ENCODE measurements around the gene PRKG1. TPM values are rescaled to one million over a fixed set of nuclear protein-coding genes. Genes with fewer than 3 reads are reported as not detected.
A peak's percentile ranks its signal among the peaks of the same experiment; 100 is the strongest.
"Not testable (repeated sequence)": the region's sequence is repeated elsewhere in the genome, so short reads cannot be mapped to it uniquely, and the experiment has no call there.

The PRKG1 gene
- total RNA-seq, 4 donors from 2014 or later: 26.5 to 72.3 (median 58.1) TPM

DNA sequence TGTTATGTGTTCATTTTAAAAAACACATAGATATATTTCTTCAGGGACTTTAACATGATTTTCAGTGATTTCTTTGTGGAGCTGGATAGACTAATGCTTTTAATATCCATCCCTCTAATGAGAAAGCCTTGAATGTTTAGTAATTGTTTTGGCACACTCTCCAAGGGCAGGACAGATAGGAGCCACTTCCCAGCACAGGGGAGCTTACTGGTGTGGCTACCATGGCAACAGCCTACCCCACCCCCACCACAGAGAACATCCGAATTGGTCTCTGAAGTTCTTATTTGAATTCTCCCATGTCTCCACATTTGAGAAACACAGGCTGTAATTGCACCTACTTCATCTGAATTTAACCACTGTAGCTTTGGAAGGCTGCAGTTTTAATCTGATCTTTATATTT, 87.7 kb downstream of the PRKG1 start:
- 50 to 57% methylated on average over 1 of the region's 1 CpG for WGBS, 2 donors

GRCh38 chr10:51163380-51164049, 89.2 kb downstream of the PRKG1 start:
- 96% methylated on average over 30 of the region's 30 CpGs for WGBS, 2 donors
- H3K9me3 ChIP-seq; H3K27me3 ChIP-seq; H3K36me3 ChIP-seq; DNase-seq; H3K4me3 ChIP-seq (replicated peaks in 1 of 3); H3K27ac ChIP-seq; intact Hi-C loops (cut with DNase I); H3K4me1 ChIP-seq: not testable (repeated sequence)

More for the DNA sequence above, 87.7 kb downstream of the PRKG1 start:
- TF ChIP-seq CTCF (IDR thresholded peaks at IDR 0.05) (no peak), POLR2A (IDR thresholded peaks at IDR 0.05) (no peak)
- Histone ChIP-seq H3K36me3 (no peaks in the 10 kb centered on the region), H3K9me3 (no peaks in the 10 kb centered on the region), H3K4me3 (replicated peaks in 1 of 3) (no peak overlapping the region), H3K27me3 (no peaks in the 10 kb centered on the region), H3K4me1 (no peaks in the 10 kb centered on the region), H3K27ac (no peak overlapping the region)
- DNase-seq: peak in 1 of 2 donors; percentile 7
- intact Hi-C loops (cut with DNase I): no loop called here

GRCh38 chr10:51168086-51168815, 94.0 kb downstream of the PRKG1 start:
- no peak for DNase-seq
- Histone ChIP-seq H3K4me3 (replicated peaks in 1 of 3) (no peak overlapping the region), H3K9me3 (no peaks in the 10 kb centered on the region), H3K36me3 (no peaks in the 10 kb centered on the region), H3K4me1 (no peaks in the 10 kb centered on the region), H3K27ac (no peak overlapping the region), H3K27me3 (no peaks in the 10 kb centered on the region)
- WGBS, 2 donors: 89 to 90% methylated on average over 2 of the region's 2 CpGs
- intact Hi-C loops (cut with DNase I): no loop called here
- TF ChIP-seq POLR2A (IDR thresholded peaks at IDR 0.05) (no peak), CTCF (IDR thresholded peaks at IDR 0.05) (no peak)

- Histone ChIP-seq H3K4me3 (replicated peaks in 1 of 3) (no peak overlapping the region), H3K4me1 (no peaks in the 10 kb centered on the region), H3K27ac (no peak overlapping the region), H3K27me3 (no peaks in the 10 kb centered on the region), H3K36me3 (no peaks in the 10 kb centered on the region), H3K9me3 (no peaks in the 10 kb centered on the region)
- no peak for DNase-seq
- intact Hi-C loops (cut with DNase I): no loop called here
- TF ChIP-seq CTCF (IDR thresholded peaks at IDR 0.05): no peak
- TF ChIP-seq POLR2A (IDR thresholded peaks at IDR 0.05): no peak
- 93 to 94% methylated on average over 1 of the region's 1 CpG for WGBS, 2 donors
These were observed 94.8 kb downstream of the PRKG1 start for GRCh38 chr10:51169111-51169510.

DNA sequence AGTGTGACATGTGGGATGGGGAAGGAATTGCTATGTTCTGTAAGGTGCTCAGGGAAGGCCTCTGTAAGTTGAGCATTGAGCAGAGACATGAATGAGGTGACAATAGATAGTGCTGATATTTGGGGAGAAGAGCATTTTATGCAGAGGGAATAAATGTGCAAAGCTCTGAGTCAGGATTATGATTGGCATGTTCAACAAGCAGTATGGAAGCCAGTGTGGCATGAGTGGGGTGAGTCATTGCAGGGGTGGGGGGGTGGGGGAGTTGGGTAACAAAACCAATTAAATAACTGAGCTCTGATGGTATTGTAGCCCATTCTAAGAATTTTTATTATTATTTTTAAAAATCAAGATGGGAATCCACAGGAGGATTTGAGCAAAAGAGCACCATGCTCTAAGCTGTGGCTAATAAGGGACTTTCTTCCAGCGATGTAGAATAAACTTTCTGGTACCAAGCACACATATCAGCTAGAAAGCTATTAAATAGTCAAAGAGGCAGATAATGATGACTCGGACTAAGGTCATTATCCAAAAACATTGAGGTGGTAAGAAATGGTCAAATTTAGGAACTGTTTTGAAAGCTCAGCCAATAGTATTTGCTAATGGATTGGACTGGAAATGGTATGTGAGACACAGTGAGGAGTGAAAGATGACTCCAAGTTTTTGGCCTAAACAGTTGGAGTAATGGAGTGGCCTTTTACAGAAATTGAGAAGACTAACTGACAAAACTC, 96.4 kb downstream of the PRKG1 start:
- no peaks in the 10 kb centered on the region for H3K4me1 ChIP-seq
- H3K36me3 ChIP-seq: no peaks in the 10 kb centered on the region
- H3K27ac ChIP-seq: no peak overlapping the region
- intact Hi-C loops (cut with DNase I): no loop called here
- H3K27me3 ChIP-seq: no peaks in the 10 kb centered on the region
- WGBS, 2 donors: 97 to 99% methylated on average over 2 of the region's 2 CpGs
- H3K9me3 ChIP-seq: no peaks in the 10 kb centered on the region
- no peak overlapping the region for H3K4me3 ChIP-seq (replicated peaks in 1 of 3)
- DNase-seq: no peak
- TF ChIP-seq CTCF (IDR thresholded peaks at IDR 0.05): no peak
- TF ChIP-seq POLR2A (IDR thresholded peaks at IDR 0.05): no peak
